ENCODE measurements around the gene SMIM7.

The SMIM7 gene

DNA sequence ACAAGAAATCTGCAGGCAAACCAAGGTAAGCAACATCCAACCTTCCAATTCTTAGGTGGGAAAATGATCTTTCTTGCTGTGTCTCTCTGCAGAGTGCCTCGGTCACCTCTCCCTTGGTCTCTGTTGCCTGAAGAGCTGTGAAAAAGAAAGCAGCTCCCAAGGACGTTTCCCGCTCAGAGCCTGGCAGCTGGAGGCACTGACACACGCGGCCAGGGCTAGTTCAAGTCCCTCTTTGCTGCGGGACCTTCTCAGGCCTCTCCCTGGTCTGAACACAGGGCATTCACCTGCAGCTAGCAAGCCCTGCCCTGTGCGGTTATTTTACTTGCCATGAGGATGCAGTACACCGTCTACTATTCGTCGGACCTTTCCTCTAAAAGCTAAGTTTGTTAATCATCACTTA, 35.7 kb downstream of the SMIM7 start:
- Histone ChIP-seq H2BK12ac (ENCODE audit: low read length in 2 of 2) (no peak overlapping the region), H3K27me3 (ENCODE audit: control insufficient read depth in 1 of 2, insufficient read depth in 1 of 2, low read length in 2 of 2) (no peaks in the 10 kb centered on the region), H3K4me2 (ENCODE audit: low read length, poor library complexity, severe bottlenecking) (no peak overlapping the region), H2BK5ac (ENCODE audit: low read depth, low read length, poor library complexity, severe bottlenecking) (no peak overlapping the region), H3K9ac (ENCODE audit: low read length) (no peak overlapping the region), H3K23ac (ENCODE audit: low read length in 2 of 2) (no peak overlapping the region), H3K14ac (ENCODE audit: low read length in 2 of 2) (no peak overlapping the region), H3K4ac (ENCODE audit: low read depth in 1 of 2, low read length in 2 of 2) (no peak overlapping the region), H4K91ac (ENCODE audit: low read length) (no peak overlapping the region), H2AK5ac (ENCODE audit: low read length, severe bottlenecking) (no peak overlapping the region), H2AFZ (ENCODE audit: low read depth, low read length) (no peak overlapping the region), H3K79me1 (replicated peaks; ENCODE audit: low read length, poor library complexity, severe bottlenecking) (peaks cover 2% of the 10 kb centered on the region), H2BK15ac (ENCODE audit: low read depth, poor library complexity, severe bottlenecking) (no peak overlapping the region), H3K4me1 (ENCODE audit: control insufficient read depth, insufficient read depth, low read depth, low read length) (peaks cover 17% of the 10 kb centered on the region), H2BK120ac (ENCODE audit: low read depth, low read length) (no peak overlapping the region), H4K8ac (ENCODE audit: low read length) (no peak overlapping the region), H3K27ac (ENCODE audit: low read length, poor library complexity, severe bottlenecking) (no peak overlapping the region), H3K9me3 (ENCODE audit: control insufficient read depth, low read length) (no peaks in the 10 kb centered on the region), H3K36me3 (ENCODE audit: control insufficient read depth in 1 of 2, insufficient read depth in 2 of 2, low read depth in 1 of 2, low read length in 2 of 2) (peaks cover 17 to 23% of the 10 kb centered on the region in 2 experiments), H3K18ac (ENCODE audit: low read depth in 1 of 2, low read length in 2 of 2) (no peak overlapping the region), H3K4me3 (ENCODE audit: insufficient read depth in 1 of 2, low read depth in 1 of 2, low read length in 2 of 2) (no peak overlapping the region)
- no peak for DNase-seq
- WGBS = 92% methylated on average over 10 of the region's 10 CpGs

DNA sequence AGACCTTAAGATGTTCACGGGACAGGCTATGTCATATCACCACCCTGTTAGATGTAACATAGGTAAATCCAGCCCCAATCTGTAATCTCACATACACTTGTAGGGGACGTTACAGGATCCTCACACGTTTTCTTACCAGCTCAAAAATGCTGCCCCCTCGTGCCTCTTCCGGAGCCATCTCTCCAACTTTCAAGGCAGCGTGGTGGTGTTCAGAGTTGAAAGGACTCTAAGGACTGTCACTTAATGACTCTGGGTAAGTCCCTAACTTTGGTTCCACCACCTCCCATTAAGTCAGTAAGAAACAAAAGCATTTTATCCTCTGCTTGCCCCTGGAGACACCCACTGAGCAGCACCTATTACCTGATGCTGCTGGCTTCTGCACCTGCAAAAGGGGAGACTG, 36.4 kb downstream of the SMIM7 start:
- Histone ChIP-seq H3K4me2 (ENCODE audit: low read length, poor library complexity, severe bottlenecking) (no peak overlapping the region), H2AFZ (ENCODE audit: low read depth, low read length) (no peak overlapping the region), H3K23ac (ENCODE audit: low read length in 2 of 2) (no peak overlapping the region), H3K9ac (ENCODE audit: low read length) (no peak overlapping the region), H3K9me3 (ENCODE audit: control insufficient read depth, low read length) (no peaks in the 10 kb centered on the region), H3K4me1 (ENCODE audit: control insufficient read depth, insufficient read depth, low read depth, low read length) (peaks cover 17% of the 10 kb centered on the region), H4K91ac (ENCODE audit: low read length) (no peak overlapping the region), H2BK12ac (ENCODE audit: low read length in 2 of 2) (no peak overlapping the region), H2AK5ac (ENCODE audit: low read length, severe bottlenecking) (no peak overlapping the region), H3K14ac (ENCODE audit: low read length in 2 of 2) (no peak overlapping the region), H3K4ac (ENCODE audit: low read depth in 1 of 2, low read length in 2 of 2) (no peak overlapping the region), H3K4me3 (ENCODE audit: insufficient read depth in 1 of 2, low read depth in 1 of 2, low read length in 2 of 2) (no peak overlapping the region), H3K79me1 (replicated peaks; ENCODE audit: low read length, poor library complexity, severe bottlenecking) (no peaks in the 10 kb centered on the region), H3K27me3 (ENCODE audit: control insufficient read depth in 1 of 2, insufficient read depth in 1 of 2, low read length in 2 of 2) (no peaks in the 10 kb centered on the region), H2BK15ac (ENCODE audit: low read depth, poor library complexity, severe bottlenecking) (no peak overlapping the region), H3K36me3 (ENCODE audit: control insufficient read depth in 1 of 2, insufficient read depth in 2 of 2, low read depth in 1 of 2, low read length in 2 of 2) (peaks cover 17 to 23% of the 10 kb centered on the region in 2 experiments), H4K8ac (ENCODE audit: low read length) (no peak overlapping the region), H2BK120ac (ENCODE audit: low read depth, low read length) (no peak overlapping the region), H3K18ac (ENCODE audit: low read depth in 1 of 2, low read length in 2 of 2) (no peak overlapping the region), H3K27ac (ENCODE audit: low read length, poor library complexity, severe bottlenecking) (no peak overlapping the region), H2BK5ac (ENCODE audit: low read depth, low read length, poor library complexity, severe bottlenecking) (no peak overlapping the region)
- WGBS = 98% methylated on average over 6 of the region's 6 CpGs
- no peak for DNase-seq

DNA sequence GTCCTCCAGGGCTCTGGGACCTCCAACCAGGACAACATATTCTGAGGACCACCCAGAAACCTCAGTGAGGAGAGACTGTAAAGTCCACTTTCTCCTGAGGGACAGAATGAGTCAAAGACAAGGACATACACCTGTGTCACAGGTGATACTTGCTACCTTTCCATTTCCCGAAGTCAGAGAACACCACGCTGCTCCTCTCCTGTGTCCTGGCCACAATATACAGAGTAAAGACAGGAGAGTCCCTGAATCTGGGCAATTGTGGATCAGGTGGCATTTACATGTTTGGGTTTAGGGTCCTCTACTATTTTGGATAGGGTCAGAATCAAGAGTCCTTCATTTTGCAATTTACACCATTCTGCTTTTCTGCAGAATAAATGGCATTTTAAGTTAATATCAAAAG, 36.9 kb downstream of the SMIM7 start:
- no peak for DNase-seq
- H3K9ac ChIP-seq (ENCODE audit: low read length) = no peak overlapping the region
- no peak overlapping the region for H3K23ac ChIP-seq (ENCODE audit: low read length in 2 of 2)
- H4K8ac ChIP-seq (ENCODE audit: low read length) = no peak overlapping the region
- no peak overlapping the region for H3K4me2 ChIP-seq (ENCODE audit: low read length, poor library complexity, severe bottlenecking)
- H3K27ac ChIP-seq (ENCODE audit: low read length, poor library complexity, severe bottlenecking) = no peak overlapping the region
- H2BK5ac ChIP-seq (ENCODE audit: low read depth, low read length, poor library complexity, severe bottlenecking) = no peak overlapping the region
- peaks cover 20% of the 10 kb centered on the region for H3K4me1 ChIP-seq (ENCODE audit: control insufficient read depth, insufficient read depth, low read depth, low read length)
- H3K27me3 ChIP-seq (ENCODE audit: control insufficient read depth in 1 of 2, insufficient read depth in 1 of 2, low read length in 2 of 2) = no peaks in the 10 kb centered on the region
- H3K36me3 ChIP-seq (ENCODE audit: control insufficient read depth in 1 of 2, insufficient read depth in 2 of 2, low read depth in 1 of 2, low read length in 2 of 2) = peaks cover 17 to 23% of the 10 kb centered on the region in 2 experiments
- no peak overlapping the region for H2BK15ac ChIP-seq (ENCODE audit: low read depth, poor library complexity, severe bottlenecking)
- no peak overlapping the region for H2BK12ac ChIP-seq (ENCODE audit: low read length in 2 of 2)
- H3K18ac ChIP-seq (ENCODE audit: low read depth in 1 of 2, low read length in 2 of 2) = no peak overlapping the region
- WGBS = 100% methylated on average over 2 of the region's 2 CpGs
- H3K14ac ChIP-seq (ENCODE audit: low read length in 2 of 2) = no peak overlapping the region
- no peaks in the 10 kb centered on the region for H3K9me3 ChIP-seq (ENCODE audit: control insufficient read depth, low read length)
- H3K79me1 ChIP-seq (replicated peaks; ENCODE audit: low read length, poor library complexity, severe bottlenecking) = no peaks in the 10 kb centered on the region
- H2AFZ ChIP-seq (ENCODE audit: low read depth, low read length) = no peak overlapping the region
- H4K91ac ChIP-seq (ENCODE audit: low read length) = no peak overlapping the region
- no peak overlapping the region for H3K4me3 ChIP-seq (ENCODE audit: insufficient read depth in 1 of 2, low read depth in 1 of 2, low read length in 2 of 2)
- no peak overlapping the region for H2BK120ac ChIP-seq (ENCODE audit: low read depth, low read length)
- no peak overlapping the region for H3K4ac ChIP-seq (ENCODE audit: low read depth in 1 of 2, low read length in 2 of 2)
- H2AK5ac ChIP-seq (ENCODE audit: low read length, severe bottlenecking) = no peak overlapping the region

DNA sequence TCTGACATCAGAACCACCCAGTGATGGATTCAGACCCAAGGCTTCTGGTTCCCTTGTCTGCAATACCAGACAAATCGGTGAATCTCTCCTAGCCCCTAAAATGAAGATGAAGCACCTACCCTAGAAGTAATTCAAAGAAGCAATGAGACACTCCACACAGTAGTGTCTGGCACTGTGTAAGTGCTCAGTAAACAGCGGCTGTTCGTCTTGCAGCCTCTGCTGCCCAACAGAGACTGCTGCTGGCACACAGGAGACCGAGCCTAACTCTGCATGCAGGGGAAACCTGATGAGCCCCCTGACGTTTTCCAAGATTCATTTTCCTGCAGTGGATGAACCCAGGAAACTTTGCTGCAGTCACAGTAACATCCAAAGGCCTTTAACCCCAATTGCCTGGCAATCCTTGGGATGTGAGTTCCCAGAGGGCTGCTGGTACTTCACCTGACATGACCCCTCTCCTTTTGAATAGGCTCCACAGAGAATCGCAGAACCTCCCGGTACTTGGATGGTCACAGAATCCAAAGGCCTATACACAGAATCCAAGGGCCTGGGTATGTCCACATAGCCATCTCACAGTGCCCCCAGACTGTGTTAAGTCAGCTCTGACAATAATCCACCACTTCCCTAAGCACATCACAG, 38.7 kb downstream of the SMIM7 start:
- Histone ChIP-seq H3K9me3 (ENCODE audit: control insufficient read depth, low read length) (no peaks in the 10 kb centered on the region), H2AFZ (ENCODE audit: low read depth, low read length) (no peak overlapping the region), H4K8ac (ENCODE audit: low read length) (no peak overlapping the region), H3K27me3 (ENCODE audit: control insufficient read depth in 1 of 2, insufficient read depth in 1 of 2, low read length in 2 of 2) (no peaks in the 10 kb centered on the region), H3K18ac (ENCODE audit: low read depth in 1 of 2, low read length in 2 of 2) (no peak overlapping the region), H3K4me1 (ENCODE audit: control insufficient read depth, insufficient read depth, low read depth, low read length) (peaks cover 22% of the 10 kb centered on the region), H2BK5ac (ENCODE audit: low read depth, low read length, poor library complexity, severe bottlenecking) (no peak overlapping the region), H2BK12ac (ENCODE audit: low read length in 2 of 2) (no peak overlapping the region), H3K14ac (ENCODE audit: low read length in 2 of 2) (no peak overlapping the region), H3K23ac (ENCODE audit: low read length in 2 of 2) (no peak overlapping the region), H2BK120ac (ENCODE audit: low read depth, low read length) (no peak overlapping the region), H3K36me3 (ENCODE audit: control insufficient read depth in 1 of 2, insufficient read depth in 2 of 2, low read depth in 1 of 2, low read length in 2 of 2) (peaks cover 17 to 23% of the 10 kb centered on the region in 2 experiments), H3K27ac (ENCODE audit: low read length, poor library complexity, severe bottlenecking) (no peak overlapping the region), H4K91ac (ENCODE audit: low read length) (no peak overlapping the region), H2BK15ac (ENCODE audit: low read depth, poor library complexity, severe bottlenecking) (no peak overlapping the region), H2AK5ac (ENCODE audit: low read length, severe bottlenecking) (no peak overlapping the region), H3K4me3 (ENCODE audit: insufficient read depth in 1 of 2, low read depth in 1 of 2, low read length in 2 of 2) (no peak overlapping the region), H3K4ac (ENCODE audit: low read depth in 1 of 2, low read length in 2 of 2) (no peak overlapping the region), H3K9ac (ENCODE audit: low read length) (no peak overlapping the region), H3K79me1 (replicated peaks; ENCODE audit: low read length, poor library complexity, severe bottlenecking) (no peaks in the 10 kb centered on the region), H3K4me2 (ENCODE audit: low read length, poor library complexity, severe bottlenecking) (no peak overlapping the region)
- no peak for DNase-seq
- WGBS = 90% methylated on average over 7 of the region's 7 CpGs
